HCT116 (cell line): Measurements from ENCODE around the gene PTGIS.

ENCODE experiments used
- CEBPB ChIP-seq: IDR thresholded peaks from 2 replicates; pipeline ENCODE4 v1.6.1; 2012; ENCODE audit warnings: low read depth
- CTCF ChIP-seq, 3 experiments: fragments of 200-600 bp in 1 of 3; sonication (generic) in 1 of 3; IDR thresholded peaks in 2 of 3; conservative IDR thresholded peaks in 1 of 3; 2 replicates each; pipeline ENCODE4 v1.5.1; 2012 to 2017; ENCODE audit warnings: low read depth in 2 of 3, low read length in 2 of 3, antibody characterized with exemption in 1 of 3, borderline replicate concordance in 1 of 3, control low read depth in 1 of 3, mild to moderate bottlenecking in 1 of 3, mixed read lengths in 1 of 3, mixed run types in 1 of 3, moderate library complexity in 1 of 3; ENCODE audit not compliant: insufficient read depth in 1 of 3
- EZH2 ChIP-seq: fragments of 200-600 bp; sonication (generic); IDR thresholded peaks from 2 replicates; pipeline ENCODE4 v1.6.1; 2017; ENCODE audit warnings: antibody characterized with exemption, mixed run types
- EZH2phosphoT487 ChIP-seq: fragments of 200-600 bp; IDR thresholded peaks from 2 replicates; pipeline ENCODE4 v1.6.1; 2018; ENCODE audit warnings: antibody characterized with exemption, borderline replicate concordance
- JUND ChIP-seq: IDR thresholded peaks from 2 replicates; pipeline ENCODE4 v1.6.1; 2012
- POLR2A ChIP-seq: IDR thresholded peaks from 2 replicates; pipeline ENCODE4 v1.7.0; 2011; ENCODE audit warnings: borderline replicate concordance; ENCODE audit not compliant: insufficient read depth, insufficient read length; ENCODE audit errors: extremely low read depth
- POLR2AphosphoS5 ChIP-seq: IDR thresholded peaks from 2 replicates; pipeline ENCODE4 v1.6.1; 2011; ENCODE audit warnings: mild to moderate bottlenecking, low read depth, low read length, moderate library complexity
- RAD21 ChIP-seq: IDR thresholded peaks from 2 replicates; pipeline ENCODE4 v1.6.1; 2012; ENCODE audit warnings: low read depth, mild to moderate bottlenecking
- REST ChIP-seq: IDR thresholded peaks from 2 replicates; pipeline ENCODE4 v1.6.1; 2012; ENCODE audit warnings: low read depth
- SIN3A ChIP-seq: IDR thresholded peaks from 2 replicates; pipeline ENCODE4 v1.6.1; 2012; ENCODE audit warnings: low read depth
- ZFX ChIP-seq: fragments of 450-650 bp; IDR thresholded peaks from 2 replicates; pipeline ENCODE4 v1.6.1; 2017
- ZNF274 ChIP-seq: fragments of 200-500 bp; sonication (Bioruptor generic); IDR thresholded peaks from 2 replicates; pipeline ENCODE4 v1.6.1; 2014; ENCODE audit warnings: mild to moderate bottlenecking, low read depth, low read length, inconsistent platforms

- TF ChIP-seq CTCF (IDR thresholded peaks at IDR 0.05 in 2 of 3, conservative IDR thresholded peaks at IDR 0.05 in 1 of 3; ENCODE audit: borderline replicate concordance in 1 of 3, insufficient read depth in 1 of 3, low read depth in 2 of 3, low read length in 2 of 3) (no peak), POLR2AphosphoS5 (no peak), CEBPB (no peak), JUND (no peak), RAD21 (no peak), POLR2A (no peak), ZNF274 (no peak), EZH2 (no peak), ZFX (no peak), REST (no peak), SIN3A (no peak), EZH2phosphoT487 (no peak)
These were observed 3.1 kb upstream of the PTGIS start for GRCh38 chr20:49570828-49571552.
